NOMO-1 treated with dmso at 0.1 percent for 144 hours (cell line): ENCODE measurements around the gene ZFYVE21.
"Not testable (repeated sequence)": the region's sequence is repeated elsewhere in the genome, so short reads cannot be mapped to it uniquely, and the experiment has no call there.

Experiments used
- DNase-seq: peaks from one replicate; lab custom pipeline; 2025; ENCODE audit not compliant: unreplicated experiment; lab: John Stamatoyannopoulos, UW

ZFYVE21 gene

GRCh38 chr14:103691655-103692054 is 24.0 kb upstream of the ZFYVE21 start:
- DNase-seq = not testable (repeated sequence)

GRCh38 chr14:103692159-103692558 is 23.5 kb upstream of the ZFYVE21 start:
- no peak for DNase-seq

- no peak for DNase-seq
Observed at GRCh38 chr14:103692871-103693270, 22.7 kb upstream of the ZFYVE21 start.

- DNase-seq = no peak
Observed at GRCh38 chr14:103693515-103693914, 22.1 kb upstream of the ZFYVE21 start.

GRCh38 chr14:103694572-103695026 is 21.0 kb upstream of the ZFYVE21 start:
- DNase-seq = no peak

DNA sequence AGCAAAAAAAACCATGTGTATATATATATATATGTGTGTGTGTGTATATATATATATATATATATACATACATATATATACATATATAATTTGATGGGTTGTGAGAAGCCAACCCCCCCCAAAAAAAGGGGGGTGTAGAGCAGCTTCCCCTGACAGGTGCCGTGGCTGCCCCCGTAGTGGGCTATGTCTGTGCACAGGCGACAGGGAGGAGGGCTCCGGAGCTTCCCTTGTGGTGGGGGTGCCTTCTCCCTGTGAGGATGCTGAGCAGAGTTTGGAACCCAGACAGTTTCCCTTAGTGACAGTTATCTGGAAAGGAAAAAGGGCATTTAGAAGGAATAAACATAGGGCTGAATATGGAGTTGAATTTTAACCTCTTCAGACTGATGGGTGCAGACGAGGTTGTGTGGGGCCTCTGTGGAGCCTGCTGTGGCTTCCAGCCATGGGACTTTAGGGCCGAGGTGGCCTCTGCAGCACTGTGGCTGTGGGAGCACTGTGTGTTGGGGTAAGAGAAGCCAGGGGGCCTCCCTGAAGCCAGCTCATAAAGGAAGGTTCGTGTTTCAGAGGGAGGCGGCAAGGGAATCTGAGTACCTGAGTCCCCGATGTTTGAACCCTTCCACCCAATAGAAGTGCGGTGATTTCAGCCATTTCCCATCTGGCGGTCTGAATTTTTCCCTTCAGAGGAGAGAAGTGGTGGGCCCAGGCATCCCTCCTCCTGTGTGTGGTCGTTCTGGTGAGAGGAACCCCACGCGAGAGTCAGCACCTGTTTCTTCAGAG is 20.1 kb upstream of the ZFYVE21 start:
- no peak for DNase-seq

DNA sequence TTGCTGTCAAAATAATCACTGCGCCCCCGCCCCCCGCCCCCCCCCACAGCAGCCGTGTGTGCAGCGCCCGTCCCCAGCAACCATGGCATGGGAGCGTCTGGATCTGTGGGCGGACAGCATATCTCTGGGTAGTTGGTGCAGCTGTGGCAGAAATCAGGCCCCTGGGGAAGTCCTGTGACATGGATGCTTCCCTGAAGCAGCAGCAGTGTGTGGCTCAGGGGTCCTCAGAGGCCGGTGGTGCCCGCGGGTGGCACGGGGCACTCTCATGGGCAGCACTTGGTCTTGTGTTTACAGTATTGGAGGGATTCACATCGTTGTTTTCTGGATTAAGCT is 19.6 kb upstream of the ZFYVE21 start:
- DNase-seq = no peak

DNA sequence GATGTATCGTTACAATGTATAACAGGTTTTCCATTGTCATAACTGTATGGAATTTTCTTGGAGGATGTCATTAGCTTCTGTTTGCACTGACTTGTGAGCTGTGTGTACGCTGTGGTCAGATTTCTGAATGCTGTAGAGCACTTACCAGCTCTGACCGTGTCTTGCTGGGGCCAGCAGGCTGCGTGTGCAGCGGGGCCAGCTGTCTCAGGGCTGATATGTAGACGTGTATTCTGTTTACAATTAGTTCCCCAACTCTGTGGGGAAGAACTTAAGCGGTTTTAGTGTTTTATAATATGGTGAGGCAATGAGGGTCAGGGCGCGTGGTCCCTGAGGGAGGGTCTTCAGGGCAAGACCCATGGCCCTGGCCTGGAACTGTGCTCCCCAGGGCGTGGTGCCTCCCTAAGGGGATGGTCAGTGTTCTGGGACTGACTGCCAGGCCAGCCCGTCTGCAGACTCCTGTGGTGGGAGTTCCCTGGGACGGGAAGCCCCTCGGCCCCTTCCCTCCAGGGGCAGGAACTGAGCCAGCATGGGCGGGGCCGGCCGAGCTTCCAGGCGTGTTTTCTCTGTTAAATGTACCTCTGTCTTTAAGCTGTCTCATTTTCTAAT is 19.0 kb upstream of the ZFYVE21 start:
- DNase-seq = no peak

DNA sequence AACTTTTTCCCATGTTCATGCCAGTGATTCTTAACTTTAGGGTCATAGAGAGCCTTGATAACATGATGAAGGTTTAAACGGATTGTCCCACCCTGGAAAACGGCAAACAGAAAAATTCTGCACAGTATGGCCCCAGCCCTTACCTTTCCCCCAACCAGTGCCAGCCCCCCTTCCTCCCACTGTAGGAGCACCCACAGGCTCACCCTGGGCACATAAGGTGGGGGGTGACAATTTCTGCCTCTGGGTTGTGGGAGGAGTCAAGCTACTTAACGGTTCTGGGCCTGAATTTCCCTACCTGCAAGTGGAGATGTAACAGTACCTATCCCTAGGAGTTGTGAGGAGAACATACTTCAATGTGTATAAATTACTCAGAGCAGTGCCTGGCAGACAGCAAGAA is 18.4 kb upstream of the ZFYVE21 start:
- DNase-seq = no peak

DNA sequence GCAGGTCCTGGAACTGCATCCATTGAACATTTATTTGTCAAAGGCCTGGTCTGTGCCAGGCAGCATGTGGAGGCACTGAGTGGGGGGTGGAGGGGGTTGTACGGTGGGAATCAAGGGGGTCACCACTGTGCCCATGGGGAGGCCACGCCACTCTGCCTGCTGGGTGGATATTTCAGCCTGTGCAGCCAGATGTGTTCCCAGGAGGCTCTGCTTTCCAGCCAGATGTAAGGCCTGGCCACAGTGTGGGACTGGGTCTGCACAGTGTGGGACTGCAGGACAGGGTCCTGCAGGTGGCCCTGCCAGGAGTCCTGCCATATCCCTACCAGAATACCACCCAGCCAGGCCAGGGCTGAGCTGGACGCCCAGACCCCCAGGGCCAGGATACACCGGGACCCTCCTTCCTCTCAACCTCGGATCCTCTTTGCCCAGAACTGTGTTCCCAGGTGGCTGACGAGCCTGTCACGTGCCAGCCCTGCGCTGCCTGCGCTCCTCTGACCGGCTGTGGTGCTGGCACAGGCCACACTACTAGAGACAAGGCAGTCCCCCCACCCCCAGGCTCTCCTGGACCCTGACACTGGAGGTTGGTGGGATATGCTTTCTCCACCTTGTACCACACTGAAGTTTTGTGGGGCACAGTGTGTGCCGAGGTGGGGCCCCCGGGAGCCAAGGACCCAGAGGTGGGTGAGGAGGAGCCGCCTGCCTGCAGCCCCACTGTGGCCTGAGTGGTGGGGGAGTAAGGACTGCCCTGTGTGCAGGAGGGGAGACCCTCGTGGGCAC is 17.8 kb upstream of the ZFYVE21 start:
- DNase-seq = no peak

GRCh38 chr14:103698380-103699260 is 17.0 kb upstream of the ZFYVE21 start:
- DNase-seq = no peak

GRCh38 chr14:103699261-103699661 is 16.3 kb upstream of the ZFYVE21 start:
- DNase-seq = no peak

GRCh38 chr14:103699901-103700752 is 15.5 kb upstream of the ZFYVE21 start:
- no peak for DNase-seq

DNA sequence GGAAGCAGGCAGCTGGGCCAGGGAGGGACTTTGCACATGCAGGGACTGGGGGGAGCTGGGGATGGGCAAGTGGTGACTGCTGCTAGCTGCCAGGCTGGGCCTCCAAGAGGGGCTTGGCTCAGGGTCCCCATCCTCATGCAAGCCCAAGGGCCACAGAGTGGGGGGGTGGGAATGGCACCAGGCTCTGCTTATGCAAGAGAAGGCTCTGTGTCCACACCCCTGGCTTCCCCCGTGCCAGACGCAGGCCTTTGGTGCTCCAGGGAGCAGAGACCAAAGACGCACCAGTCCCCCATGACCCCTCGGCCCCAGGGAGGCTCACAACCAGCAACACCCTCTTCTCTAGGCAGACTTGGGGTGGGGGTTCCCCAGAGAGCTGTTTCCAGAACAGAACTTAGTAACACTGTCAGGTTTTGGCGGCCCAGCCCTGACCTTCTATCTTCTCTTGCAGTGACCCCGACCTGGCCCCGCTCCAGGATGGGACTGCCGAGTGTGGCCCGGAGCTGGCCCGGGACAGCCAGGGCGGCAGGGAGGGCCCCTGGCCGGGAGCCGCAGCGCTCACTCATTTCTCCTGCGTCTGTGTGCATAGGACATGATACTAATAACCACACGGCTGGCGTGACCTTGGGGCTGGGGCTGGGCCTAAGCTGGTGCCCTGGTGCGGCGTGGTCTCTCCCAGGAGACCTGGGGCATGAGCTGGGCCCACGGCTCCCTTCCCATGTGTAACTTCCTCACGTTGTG is 14.7 kb upstream of the ZFYVE21 start:
- no peak for DNase-seq

GRCh38 chr14:103702095-103702494 is 13.5 kb upstream of the ZFYVE21 start:
- no peak for DNase-seq

- no peak for DNase-seq
Observed at GRCh38 chr14:103702497-103703432, 12.8 kb upstream of the ZFYVE21 start.

- DNase-seq = no peak
Observed at GRCh38 chr14:103703433-103704385, 11.9 kb upstream of the ZFYVE21 start.
